ENCODE measurements around the gene EML6.

EML6 gene

DNA sequence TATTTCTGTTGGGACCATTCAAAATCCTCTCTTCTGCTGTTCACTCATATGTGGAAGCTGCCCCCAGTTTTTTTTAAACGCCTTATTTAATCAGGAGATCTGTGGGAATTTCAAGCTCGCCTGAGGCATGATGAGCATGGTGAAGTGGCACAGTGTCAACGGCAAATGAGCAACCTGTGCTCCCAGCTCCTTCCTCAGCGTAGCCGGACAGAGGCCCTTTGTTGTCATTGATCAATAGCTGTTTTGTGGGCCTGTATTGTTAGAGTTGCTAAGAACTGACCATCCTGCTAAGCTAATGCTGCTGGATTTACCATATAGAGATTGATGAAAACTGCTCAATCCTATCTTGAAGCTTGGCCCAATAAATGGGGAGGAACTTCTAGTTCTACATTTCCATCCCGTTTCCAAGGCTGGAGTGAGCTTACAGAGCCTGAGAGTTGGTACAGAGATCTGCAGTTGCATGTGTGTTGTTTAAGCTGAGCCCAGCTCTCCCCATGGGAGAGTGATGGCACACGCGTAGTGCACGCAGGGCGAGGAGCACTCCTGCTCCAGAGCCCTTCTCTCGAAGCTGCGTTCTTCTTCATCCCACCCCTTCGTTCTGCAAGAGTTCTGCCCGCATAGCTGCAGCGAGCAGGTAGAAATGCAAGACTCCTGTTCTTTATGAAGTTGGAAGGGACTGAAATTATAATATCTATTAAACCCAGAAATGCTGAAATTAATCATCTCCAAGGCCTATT, 218.0 kb downstream of the EML6 start:
- TF ChIP-seq, protein P1, sequence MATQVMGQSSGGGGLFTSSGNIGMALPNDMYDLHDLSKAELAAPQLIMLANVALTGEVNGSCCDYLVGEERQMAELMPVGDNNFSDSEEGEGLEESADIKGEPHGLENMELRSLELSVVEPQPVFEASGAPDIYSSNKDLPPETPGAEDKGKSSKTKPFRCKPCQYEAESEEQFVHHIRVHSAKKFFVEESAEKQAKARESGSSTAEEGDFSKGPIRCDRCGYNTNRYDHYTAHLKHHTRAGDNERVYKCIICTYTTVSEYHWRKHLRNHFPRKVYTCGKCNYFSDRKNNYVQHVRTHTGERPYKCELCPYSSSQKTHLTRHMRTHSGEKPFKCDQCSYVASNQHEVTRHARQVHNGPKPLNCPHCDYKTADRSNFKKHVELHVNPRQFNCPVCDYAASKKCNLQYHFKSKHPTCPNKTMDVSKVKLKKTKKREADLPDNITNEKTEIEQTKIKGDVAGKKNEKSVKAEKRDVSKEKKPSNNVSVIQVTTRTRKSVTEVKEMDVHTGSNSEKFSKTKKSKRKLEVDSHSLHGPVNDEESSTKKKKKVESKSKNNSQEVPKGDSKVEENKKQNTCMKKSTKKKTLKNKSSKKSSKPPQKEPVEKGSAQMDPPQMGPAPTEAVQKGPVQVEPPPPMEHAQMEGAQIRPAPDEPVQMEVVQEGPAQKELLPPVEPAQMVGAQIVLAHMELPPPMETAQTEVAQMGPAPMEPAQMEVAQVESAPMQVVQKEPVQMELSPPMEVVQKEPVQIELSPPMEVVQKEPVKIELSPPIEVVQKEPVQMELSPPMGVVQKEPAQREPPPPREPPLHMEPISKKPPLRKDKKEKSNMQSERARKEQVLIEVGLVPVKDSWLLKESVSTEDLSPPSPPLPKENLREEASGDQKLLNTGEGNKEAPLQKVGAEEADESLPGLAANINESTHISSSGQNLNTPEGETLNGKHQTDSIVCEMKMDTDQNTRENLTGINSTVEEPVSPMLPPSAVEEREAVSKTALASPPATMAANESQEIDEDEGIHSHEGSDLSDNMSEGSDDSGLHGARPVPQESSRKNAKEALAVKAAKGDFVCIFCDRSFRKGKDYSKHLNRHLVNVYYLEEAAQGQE (IDR thresholded peaks at IDR 0.05; ENCODE audit: insufficient read depth in 1 of 2, low read depth in 2 of 2, low read length in 2 of 2), result no peak
- TF ChIP-seq TAF1 (IDR thresholded peaks at IDR 0.05; ENCODE audit: borderline replicate concordance, insufficient read depth, low read length), result no peak
- no peak for TF ChIP-seq POLR2AphosphoS5 (IDR thresholded peaks at IDR 0.05; ENCODE audit: low read depth, low read length)
- no peak for TF ChIP-seq SIN3A (IDR thresholded peaks at IDR 0.05; ENCODE audit: borderline replicate concordance, insufficient read depth, low read length)
- TF ChIP-seq FOXP2 (optimal IDR thresholded peaks at IDR 0.05; ENCODE audit: borderline replicate concordance, extremely low read depth, extremely low read length, insufficient read depth), result no peak

DNA sequence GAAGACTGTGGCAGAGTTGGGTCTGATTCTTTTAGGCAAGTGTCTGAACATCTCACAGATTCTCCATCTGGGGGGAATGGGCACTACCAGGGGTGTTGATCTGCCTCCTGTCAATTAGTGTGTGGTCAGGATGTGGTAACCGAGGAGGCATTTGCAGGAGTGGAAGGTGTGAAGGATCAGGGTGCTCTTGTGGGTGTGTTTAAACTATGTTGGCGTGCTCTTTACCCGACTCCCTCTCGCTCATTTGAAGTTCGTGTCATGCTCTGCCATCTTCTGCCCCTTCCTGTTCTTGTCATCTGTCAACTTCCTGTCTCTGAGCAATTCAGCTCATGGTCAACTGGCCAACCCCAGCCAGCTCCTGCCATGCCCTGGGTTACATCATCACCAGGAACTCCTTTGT, 218.9 kb downstream of the EML6 start:
- no peak for TF ChIP-seq TAF1 (IDR thresholded peaks at IDR 0.05; ENCODE audit: borderline replicate concordance, insufficient read depth, low read length)
- TF ChIP-seq SIN3A (IDR thresholded peaks at IDR 0.05; ENCODE audit: borderline replicate concordance, insufficient read depth, low read length), result no peak
- TF ChIP-seq POLR2AphosphoS5 (IDR thresholded peaks at IDR 0.05; ENCODE audit: low read depth, low read length), result no peak

DNA sequence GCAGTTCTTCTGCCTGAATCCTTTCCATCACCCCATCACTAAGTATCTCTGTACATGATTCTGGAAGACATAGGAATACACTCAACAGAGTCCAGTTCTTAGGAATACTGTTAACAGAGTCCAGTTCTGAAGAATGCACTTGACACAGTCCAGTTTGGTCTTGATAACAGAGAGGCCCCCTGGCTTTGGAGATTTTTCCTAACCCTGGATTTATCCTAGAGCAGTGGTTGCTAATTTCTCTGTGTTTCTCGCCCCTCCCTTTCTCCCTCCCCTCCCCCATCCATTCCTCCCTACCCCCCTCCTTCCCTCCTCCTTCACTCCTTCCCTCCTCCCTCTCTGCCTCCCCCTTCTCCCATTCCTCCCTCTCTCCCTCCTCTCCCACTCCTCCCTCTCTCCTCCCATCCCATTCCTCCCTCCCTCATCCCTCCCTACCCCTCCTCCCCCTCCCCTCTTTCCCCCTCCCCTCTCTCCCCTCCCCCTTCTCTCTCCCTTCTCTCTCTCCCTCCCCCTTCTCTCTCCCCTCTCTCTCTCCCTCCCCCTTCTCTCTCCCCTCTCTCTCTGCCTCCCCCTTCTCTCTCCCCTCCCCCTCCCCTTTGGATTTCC, 221.4 kb downstream of the EML6 start:
- TF ChIP-seq FOXP2 (optimal IDR thresholded peaks at IDR 0.05; ENCODE audit: borderline replicate concordance, extremely low read depth, extremely low read length, insufficient read depth) (no peak), TAF1 (IDR thresholded peaks at IDR 0.05; ENCODE audit: borderline replicate concordance, insufficient read depth, low read length) (no peak), SIN3A (IDR thresholded peaks at IDR 0.05; ENCODE audit: borderline replicate concordance, insufficient read depth, low read length) (no peak), POLR2AphosphoS5 (IDR thresholded peaks at IDR 0.05; ENCODE audit: low read depth, low read length) (no peak)
- TF ChIP-seq, protein P1 (IDR thresholded peaks at IDR 0.05; ENCODE audit: insufficient read depth in 1 of 2, low read depth in 2 of 2, low read length in 2 of 2), result no peak

DNA sequence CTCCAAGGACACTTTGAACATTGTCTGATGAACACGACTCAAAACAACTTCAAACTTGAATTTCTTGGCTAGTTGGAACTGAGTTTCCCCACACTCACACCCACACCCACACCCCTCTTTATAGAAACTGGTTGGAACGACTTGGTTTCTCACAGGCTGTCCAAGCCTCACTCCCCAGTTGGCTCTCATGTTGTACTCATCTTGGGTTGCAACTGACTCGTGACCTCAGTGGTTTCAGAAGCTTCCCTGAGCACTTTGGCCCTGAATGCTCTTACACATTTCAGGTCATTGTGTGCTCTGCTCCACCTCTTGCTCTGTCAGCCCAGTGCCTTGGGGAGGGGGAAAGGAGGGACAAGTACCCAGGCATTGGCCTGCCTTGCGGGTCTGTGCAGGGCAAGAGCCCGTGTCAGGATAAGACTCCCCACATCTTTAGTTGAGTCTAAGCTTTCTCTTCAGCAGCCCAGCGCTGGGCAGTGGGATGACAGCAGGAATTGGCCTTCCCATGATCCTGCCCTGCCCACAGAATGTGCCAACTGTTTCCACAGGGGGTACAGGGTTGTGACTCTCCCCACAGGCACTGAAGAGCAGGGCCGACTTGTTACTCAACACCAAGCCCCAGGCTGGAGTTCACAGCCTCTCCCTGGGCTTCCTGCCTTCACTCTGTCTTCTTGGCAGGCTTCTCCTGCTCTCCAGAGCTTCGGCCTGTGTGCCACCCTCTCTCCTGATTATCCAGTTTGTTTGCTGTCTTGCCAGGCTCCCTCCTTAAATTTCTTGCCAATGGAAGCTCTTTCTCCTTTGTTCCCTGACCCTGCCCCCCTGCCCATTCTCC, 222.1 kb downstream of the EML6 start:
- TF ChIP-seq FOXP2 (optimal IDR thresholded peaks at IDR 0.05; ENCODE audit: borderline replicate concordance, extremely low read depth, extremely low read length, insufficient read depth) (no peak), POLR2AphosphoS5 (IDR thresholded peaks at IDR 0.05; ENCODE audit: low read depth, low read length) (no peak), SIN3A (IDR thresholded peaks at IDR 0.05; ENCODE audit: borderline replicate concordance, insufficient read depth, low read length) (no peak), TAF1 (IDR thresholded peaks at IDR 0.05; ENCODE audit: borderline replicate concordance, insufficient read depth, low read length) (no peak)
- TF ChIP-seq, protein P1 (IDR thresholded peaks at IDR 0.05; ENCODE audit: insufficient read depth in 1 of 2, low read depth in 2 of 2, low read length in 2 of 2), result no peak

DNA sequence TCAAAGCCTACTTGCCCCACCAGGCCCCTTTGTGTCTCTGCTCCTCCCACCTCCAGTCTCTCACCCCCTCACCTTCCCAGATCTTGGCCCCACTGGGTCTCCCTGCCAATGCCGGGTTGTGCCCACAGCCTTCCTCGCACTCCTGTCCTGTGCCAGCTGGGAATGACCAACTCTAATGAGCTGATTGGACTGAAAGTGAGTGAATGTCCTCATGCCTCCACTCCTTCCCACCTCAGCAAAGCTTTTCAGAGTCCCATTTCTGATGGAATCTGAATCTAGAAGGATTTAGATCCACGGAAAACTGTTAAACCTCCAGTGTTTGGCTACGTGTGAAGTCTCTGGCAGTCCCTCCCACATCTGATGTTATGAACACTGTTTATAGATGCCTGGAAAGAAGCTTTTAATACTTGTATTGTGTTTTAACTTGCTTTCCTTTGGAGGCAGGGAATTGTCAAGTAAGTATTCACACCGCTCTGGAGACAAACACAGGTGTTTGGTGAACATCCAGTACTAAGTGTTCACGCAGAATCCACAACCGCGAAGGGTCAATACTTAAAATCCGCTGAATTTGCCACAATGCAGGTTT, 222.9 kb downstream of the EML6 start:
- TF ChIP-seq, protein P1 (IDR thresholded peaks at IDR 0.05; ENCODE audit: insufficient read depth in 1 of 2, low read depth in 2 of 2, low read length in 2 of 2), result no peak
- TF ChIP-seq FOXP2 (optimal IDR thresholded peaks at IDR 0.05; ENCODE audit: borderline replicate concordance, extremely low read depth, extremely low read length, insufficient read depth) (no peak), POLR2AphosphoS5 (IDR thresholded peaks at IDR 0.05; ENCODE audit: low read depth, low read length) (no peak), TAF1 (IDR thresholded peaks at IDR 0.05; ENCODE audit: borderline replicate concordance, insufficient read depth, low read length) (no peak), SIN3A (IDR thresholded peaks at IDR 0.05; ENCODE audit: borderline replicate concordance, insufficient read depth, low read length) (no peak)
